AG09319 (cell line): ENCODE measurements around the gene TXNL4A.

Source experiments
- DNase-seq: peaks from one replicate; pipeline ENCODE4 v3.0.0-alpha.2; 2010; ENCODE audit warnings: low read depth; ENCODE audit errors: extremely low read depth
- CTCF ChIP-seq: IDR thresholded peaks from 2 replicates; pipeline ENCODE4 v1.5.1; 2011; ENCODE audit warnings: low read depth, mild to moderate bottlenecking, inconsistent platforms, low read length, moderate library complexity

Gene TXNL4A

GRCh38 chr18:79988451-79989194 lies at the start of gene TXNL4A:
Gene TXNL4A, minus strand, starts transcription at chr18:79988563. Its CDS starts 171 bp downstream, at chr18:79988392.
- DNase-seq, result peak; percentile 63
- no peak for TF ChIP-seq CTCF

GRCh38 chr18:80037300-80037699 lies 48.9 kb upstream of the TXNL4A start:
- TF ChIP-seq CTCF, result no peak
- no peak for DNase-seq

- DNase-seq, result no peak
- TF ChIP-seq CTCF, result no peak
These were observed 47.6 kb upstream of the TXNL4A start for GRCh38 chr18:80035997-80036396.

- no peak for DNase-seq
These were observed 46.6 kb upstream of the TXNL4A start for GRCh38 chr18:80034852-80035406.

GRCh38 chr18:80034068-80034851 lies 45.9 kb upstream of the TXNL4A start, which contains the start of gene RBFA:
Gene RBFA, plus strand, starts transcription at chr18:80034434. Its CDS starts 62 bp downstream, at chr18:80034496.
- peak; percentile 6 for TF ChIP-seq CTCF
- peak; percentile 98 for DNase-seq

More at GRCh38 chr18:80034852-80035406, 46.6 kb upstream of the TXNL4A start:
- no peak for TF ChIP-seq CTCF

- TF ChIP-seq CTCF, result no peak
- no peak for DNase-seq
These were observed 45.1 kb upstream of the TXNL4A start for GRCh38 chr18:80033181-80034067.
